Measurements from ENCODE around the gene ZBTB34.

The ZBTB34 gene

DNA sequence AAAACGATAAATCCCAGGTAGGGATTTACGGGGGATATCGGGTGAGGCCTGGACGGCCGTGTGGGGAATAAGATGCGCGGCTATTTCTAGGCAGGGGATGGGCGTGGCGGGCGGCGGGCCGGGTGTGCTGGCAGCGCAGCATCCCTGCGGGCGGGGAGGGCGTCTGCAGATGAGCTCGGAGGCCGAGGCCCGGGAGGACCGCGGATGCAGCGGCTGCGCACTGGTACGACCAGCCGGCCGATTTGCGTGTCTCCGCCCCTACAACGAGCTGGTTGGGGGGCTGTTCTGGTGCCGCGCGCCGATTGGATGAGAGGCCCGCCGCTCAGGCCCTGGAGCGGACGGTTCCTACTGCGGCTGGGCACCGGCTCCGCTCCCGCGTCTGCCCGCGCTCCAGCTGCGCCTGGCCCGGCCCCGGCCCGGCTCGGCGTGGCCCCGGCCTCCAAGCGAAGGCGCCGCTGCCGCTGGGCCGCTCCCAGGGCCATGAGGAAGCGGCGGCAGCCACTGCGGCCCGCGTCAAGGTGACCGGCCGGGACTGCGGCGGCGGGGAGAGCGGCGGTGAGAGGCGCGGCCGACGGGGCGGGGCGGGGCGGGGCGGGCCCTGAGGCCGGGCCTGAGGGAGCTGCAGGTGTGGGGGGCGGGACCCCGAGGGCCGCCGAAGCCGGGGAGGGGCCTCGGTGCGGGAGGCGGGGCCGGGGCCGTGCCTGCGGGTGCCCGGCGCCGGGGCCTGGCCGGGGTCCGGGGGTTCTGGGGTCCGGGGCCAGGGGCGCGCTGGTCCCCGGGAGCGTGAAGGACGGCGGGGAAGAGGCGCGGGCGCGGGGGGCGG is 54.2 kb downstream of the ZBTB34 start, which contains the start of gene RALGPS1:
TSS of gene RALGPS1 (plus strand) at position 325 of the 823 bp plus-strand sequence. CDS start 47,508 bp downstream, outside the sequence.
- in situ Hi-C loops (cut with MboI; ENCODE audit: low pct_unique_long_range_greater_than_20kb, low sequenced_read_pairs, unreplicated experiment): no loop called here
- peak; percentile 99 for DNase-seq (ENCODE audit: low spot score)
- TF ChIP-seq, protein P1, sequence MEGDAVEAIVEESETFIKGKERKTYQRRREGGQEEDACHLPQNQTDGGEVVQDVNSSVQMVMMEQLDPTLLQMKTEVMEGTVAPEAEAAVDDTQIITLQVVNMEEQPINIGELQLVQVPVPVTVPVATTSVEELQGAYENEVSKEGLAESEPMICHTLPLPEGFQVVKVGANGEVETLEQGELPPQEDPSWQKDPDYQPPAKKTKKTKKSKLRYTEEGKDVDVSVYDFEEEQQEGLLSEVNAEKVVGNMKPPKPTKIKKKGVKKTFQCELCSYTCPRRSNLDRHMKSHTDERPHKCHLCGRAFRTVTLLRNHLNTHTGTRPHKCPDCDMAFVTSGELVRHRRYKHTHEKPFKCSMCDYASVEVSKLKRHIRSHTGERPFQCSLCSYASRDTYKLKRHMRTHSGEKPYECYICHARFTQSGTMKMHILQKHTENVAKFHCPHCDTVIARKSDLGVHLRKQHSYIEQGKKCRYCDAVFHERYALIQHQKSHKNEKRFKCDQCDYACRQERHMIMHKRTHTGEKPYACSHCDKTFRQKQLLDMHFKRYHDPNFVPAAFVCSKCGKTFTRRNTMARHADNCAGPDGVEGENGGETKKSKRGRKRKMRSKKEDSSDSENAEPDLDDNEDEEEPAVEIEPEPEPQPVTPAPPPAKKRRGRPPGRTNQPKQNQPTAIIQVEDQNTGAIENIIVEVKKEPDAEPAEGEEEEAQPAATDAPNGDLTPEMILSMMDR (IDR thresholded peaks at IDR 0.05; ENCODE audit: extremely low read depth, insufficient read depth, missing control alignments): no peak

DNA sequence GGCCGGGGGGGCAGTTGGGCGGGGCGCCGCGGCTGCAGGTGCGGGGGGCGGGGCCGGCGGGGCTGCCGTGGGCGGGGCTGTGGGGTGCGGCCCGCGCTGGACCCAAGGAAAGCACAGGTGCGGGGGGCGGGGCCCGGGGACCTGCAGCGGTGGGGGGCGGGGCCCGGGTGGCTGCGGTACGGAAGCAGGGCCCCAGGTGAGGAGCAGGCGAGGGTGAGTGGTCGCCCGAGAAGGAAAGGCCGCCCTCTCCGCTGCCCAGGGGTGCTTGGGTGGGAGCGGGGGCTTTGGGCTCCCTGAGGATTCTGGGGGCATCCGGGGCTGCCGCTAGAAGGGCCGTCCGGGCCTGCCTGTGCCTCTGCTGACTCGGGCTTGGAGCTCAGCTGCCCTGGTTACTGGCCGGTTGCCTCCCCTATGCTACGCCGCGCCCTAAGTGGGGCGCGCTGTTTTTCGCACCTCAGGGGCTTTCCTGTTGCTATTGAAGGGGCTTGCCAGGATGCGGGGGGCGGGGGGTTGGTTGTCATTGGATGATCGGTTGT is 54.9 kb downstream of the ZBTB34 start:
- TF ChIP-seq, protein P1 (IDR thresholded peaks at IDR 0.05; ENCODE audit: extremely low read depth, insufficient read depth, missing control alignments): no peak
- in situ Hi-C loops (cut with MboI; ENCODE audit: low pct_unique_long_range_greater_than_20kb, low sequenced_read_pairs, unreplicated experiment): no loop called here
- no peak for DNase-seq (ENCODE audit: low spot score)

DNA sequence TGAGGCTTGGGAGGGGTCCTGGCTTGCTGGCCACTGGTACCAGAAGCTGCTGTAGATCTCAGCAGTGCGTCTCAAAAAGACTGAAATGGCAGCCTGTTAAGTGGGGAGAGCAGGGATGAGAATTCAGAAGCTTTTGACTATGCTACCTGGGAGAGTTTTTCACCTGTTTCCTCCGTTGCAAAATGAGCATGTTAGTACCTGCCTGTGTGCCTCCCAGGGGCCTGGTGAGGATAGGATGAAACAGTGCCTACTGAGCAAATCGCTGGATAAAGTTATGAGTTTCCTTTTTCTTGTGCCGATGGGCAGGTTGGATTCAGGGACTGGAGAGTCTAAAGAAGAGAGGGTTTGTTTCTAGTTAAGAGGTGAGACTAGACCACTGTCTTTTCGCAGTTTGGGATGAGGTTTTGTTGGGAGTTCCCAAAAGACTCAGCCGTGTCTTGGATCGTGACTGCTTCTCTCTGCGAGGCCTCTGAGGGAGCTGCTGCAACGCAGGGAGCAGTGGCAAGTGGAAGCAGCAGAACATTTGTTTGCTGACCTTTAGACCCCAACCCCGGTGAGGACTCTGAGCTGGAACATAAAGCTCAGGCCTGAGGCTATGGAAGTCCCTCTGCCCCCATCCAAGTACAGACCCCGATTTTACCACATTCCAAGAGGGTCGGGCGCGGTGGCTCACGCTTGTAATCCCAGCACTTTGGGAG is 55.6 kb downstream of the ZBTB34 start:
- DNase-seq (ENCODE audit: low spot score): no peak
- TF ChIP-seq, protein P1 (IDR thresholded peaks at IDR 0.05; ENCODE audit: extremely low read depth, insufficient read depth, missing control alignments): no peak
- in situ Hi-C loops (cut with MboI; ENCODE audit: low pct_unique_long_range_greater_than_20kb, low sequenced_read_pairs, unreplicated experiment): no loop called here

DNA sequence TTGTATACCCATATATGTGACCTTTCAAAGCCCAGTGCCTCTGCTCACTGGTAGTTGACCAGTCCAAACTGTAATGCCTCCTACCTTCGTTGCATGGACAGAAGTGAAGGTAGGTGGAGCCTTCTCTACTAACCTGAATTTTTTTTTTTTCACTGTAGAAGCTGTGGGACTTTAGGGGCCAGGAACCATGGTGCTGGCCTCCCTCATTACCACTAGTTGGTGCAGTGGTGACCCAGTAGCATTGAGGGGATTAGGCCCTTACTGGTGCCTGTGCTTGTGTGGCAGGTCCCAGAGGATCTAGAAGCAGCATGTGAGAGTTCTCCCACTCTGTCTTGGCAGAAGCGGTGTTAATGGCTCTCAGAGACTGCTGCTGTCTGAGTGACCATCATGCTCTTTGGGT is 56.5 kb downstream of the ZBTB34 start:
- in situ Hi-C loops (cut with MboI; ENCODE audit: low pct_unique_long_range_greater_than_20kb, low sequenced_read_pairs, unreplicated experiment): no loop called here
- no peak for DNase-seq (ENCODE audit: low spot score)
- TF ChIP-seq, protein P1 (IDR thresholded peaks at IDR 0.05; ENCODE audit: extremely low read depth, insufficient read depth, missing control alignments): peak; percentile 13

DNA sequence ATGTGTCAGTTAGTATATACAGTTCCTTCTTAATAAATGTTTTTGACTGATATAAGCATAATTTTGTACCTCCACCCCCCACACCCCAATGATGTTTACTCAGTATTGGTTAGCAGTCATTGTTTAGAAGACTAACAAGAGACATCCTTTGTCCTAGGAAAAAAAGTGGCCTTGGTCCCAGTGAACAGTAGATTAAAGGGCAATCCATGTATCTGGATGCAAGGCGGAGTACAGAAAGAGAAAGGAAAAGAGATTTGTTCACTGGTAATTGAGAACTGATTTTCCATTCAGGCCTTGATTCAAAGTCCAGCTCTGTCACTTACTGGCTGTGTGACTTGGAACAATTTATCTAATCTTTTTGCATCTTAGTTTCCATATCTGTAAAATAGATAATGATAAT is 58.8 kb downstream of the ZBTB34 start:
- no peak for DNase-seq (ENCODE audit: low spot score)
- in situ Hi-C loops (cut with MboI; ENCODE audit: low pct_unique_long_range_greater_than_20kb, low sequenced_read_pairs, unreplicated experiment): no loop called here
- TF ChIP-seq, protein P1 (IDR thresholded peaks at IDR 0.05; ENCODE audit: extremely low read depth, insufficient read depth, missing control alignments): no peak

DNA sequence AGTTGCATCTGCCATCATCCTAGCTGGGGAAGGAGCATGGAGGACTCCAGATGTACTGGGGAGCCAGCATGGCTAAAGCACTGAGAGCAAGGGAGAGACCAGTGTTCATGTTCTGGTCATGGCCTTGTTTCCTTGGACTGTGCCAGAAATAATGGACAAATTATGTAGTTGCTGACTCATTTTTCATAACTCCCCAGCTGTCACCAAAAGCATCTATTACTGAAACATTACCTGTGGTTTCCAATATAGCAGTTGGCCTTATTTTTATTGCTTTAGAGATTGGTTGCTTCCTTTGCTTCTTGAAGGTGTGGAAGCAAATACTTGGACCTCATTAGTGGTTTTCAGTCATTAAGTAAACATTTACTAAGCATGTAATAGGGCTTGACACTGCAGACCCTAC is 65.4 kb downstream of the ZBTB34 start:
- in situ Hi-C loops (cut with MboI; ENCODE audit: low pct_unique_long_range_greater_than_20kb, low sequenced_read_pairs, unreplicated experiment): no loop called here
- TF ChIP-seq, protein P1 (IDR thresholded peaks at IDR 0.05; ENCODE audit: extremely low read depth, insufficient read depth, missing control alignments): no peak
- no peak for DNase-seq (ENCODE audit: low spot score)

All from GM13977 (cell line).